ENCODE results near the gene SDC4.

SDC4 gene

GRCh38 chr20:45305262-45305661 is 43.0 kb downstream of the SDC4 start:
- H3K4me3 ChIP-seq = no peak overlapping the region
- TF ChIP-seq CTCF (IDR thresholded peaks at IDR 0.05) = no peak
- no peak for DNase-seq (ENCODE audit: low spot score)
- H3K27ac ChIP-seq = no peak overlapping the region

- TF ChIP-seq CTCF (IDR thresholded peaks at IDR 0.05) = no peak
These were observed 43.7 kb downstream of the SDC4 start for GRCh38 chr20:45304464-45304999.

GRCh38 chr20:45303586-45304463 is 44.4 kb downstream of the SDC4 start:
- H3K27ac ChIP-seq = no peak overlapping the region
- DNase-seq (ENCODE audit: low spot score) = no peak
- no peak for TF ChIP-seq CTCF (IDR thresholded peaks at IDR 0.05)
- no peak overlapping the region for H3K4me3 ChIP-seq

More at GRCh38 chr20:45304464-45304999, 43.7 kb downstream of the SDC4 start:
- Histone ChIP-seq H3K4me3 (no peak overlapping the region), H3K27ac (no peak overlapping the region)
- DNase-seq (ENCODE audit: low spot score) = no peak

- TF ChIP-seq CTCF (IDR thresholded peaks at IDR 0.05) = no peak
- no peak overlapping the region for H3K27ac ChIP-seq
- no peak for DNase-seq (ENCODE audit: low spot score)
- no peak overlapping the region for H3K4me3 ChIP-seq
These were observed 46.4 kb downstream of the SDC4 start for GRCh38 chr20:45301824-45302271.

GRCh38 chr20:45300961-45301360 is 47.3 kb downstream of the SDC4 start:
- no peak overlapping the region for H3K4me3 ChIP-seq
- no peak for DNase-seq (ENCODE audit: low spot score)
- H3K27ac ChIP-seq = no peak overlapping the region
- no peak for TF ChIP-seq CTCF (IDR thresholded peaks at IDR 0.05)

GRCh38 chr20:45299786-45300185 is 48.4 kb downstream of the SDC4 start:
- TF ChIP-seq CTCF (IDR thresholded peaks at IDR 0.05) = no peak
- Histone ChIP-seq H3K27ac (no peak overlapping the region), H3K4me3 (no peak overlapping the region)
- DNase-seq (ENCODE audit: low spot score) = no peak

All from coronary artery (tissue), 2 donors.